ENCODE data around the gene SGPL1.

SGPL1 gene

GRCh38 chr10:70781461-70782051, 34.2 kb upstream of the SGPL1 start:
- Histone ChIP-seq H3K9me3 (ENCODE audit: control insufficient read depth, low read length) (no peaks in the 10 kb centered on the region), H3K27ac (ENCODE audit: insufficient read depth, low read length, poor library complexity, severe bottlenecking) (no peak overlapping the region), H3K27me3 (replicated peaks; ENCODE audit: control insufficient read depth, insufficient read depth, low read length, poor library complexity, severe bottlenecking) (no peaks in the 10 kb centered on the region), H3K36me3 (ENCODE audit: control insufficient read depth, insufficient read depth, low read length) (no peaks in the 10 kb centered on the region), H3K4me3 (ENCODE audit: insufficient read depth, low read depth, low read length, poor library complexity, severe bottlenecking) (no peak overlapping the region), H3K4me1 (ENCODE audit: control insufficient read depth, insufficient read depth, low read length, poor library complexity, severe bottlenecking) (no peaks in the 10 kb centered on the region)
- no peak for DNase-seq

- Histone ChIP-seq H3K27me3 (replicated peaks; ENCODE audit: control insufficient read depth, insufficient read depth, low read length, poor library complexity, severe bottlenecking) (no peaks in the 10 kb centered on the region), H3K4me1 (ENCODE audit: control insufficient read depth, insufficient read depth, low read length, poor library complexity, severe bottlenecking) (no peaks in the 10 kb centered on the region), H3K27ac (ENCODE audit: insufficient read depth, low read length, poor library complexity, severe bottlenecking) (no peak overlapping the region), H3K36me3 (ENCODE audit: control insufficient read depth, insufficient read depth, low read length) (no peaks in the 10 kb centered on the region), H3K4me3 (ENCODE audit: insufficient read depth, low read depth, low read length, poor library complexity, severe bottlenecking) (no peak overlapping the region), H3K9me3 (ENCODE audit: control insufficient read depth, low read length) (no peaks in the 10 kb centered on the region)
- DNase-seq = no peak
These were observed 33.5 kb upstream of the SGPL1 start for GRCh38 chr10:70782086-70782745.

GRCh38 chr10:70782746-70783680, 32.7 kb upstream of the SGPL1 start:
- no peak for DNase-seq
- H3K4me1 ChIP-seq (ENCODE audit: control insufficient read depth, insufficient read depth, low read length, poor library complexity, severe bottlenecking) = no peaks in the 10 kb centered on the region
- H3K27ac ChIP-seq (ENCODE audit: insufficient read depth, low read length, poor library complexity, severe bottlenecking) = no peak overlapping the region

GRCh38 chr10:70784016-70784415, 31.7 kb upstream of the SGPL1 start:
- H3K36me3 ChIP-seq (ENCODE audit: control insufficient read depth, insufficient read depth, low read length) = no peaks in the 10 kb centered on the region
- H3K4me1 ChIP-seq (ENCODE audit: control insufficient read depth, insufficient read depth, low read length, poor library complexity, severe bottlenecking) = no peaks in the 10 kb centered on the region
- no peak overlapping the region for H3K27ac ChIP-seq (ENCODE audit: insufficient read depth, low read length, poor library complexity, severe bottlenecking)
- DNase-seq = no peak
- H3K4me3 ChIP-seq (ENCODE audit: insufficient read depth, low read depth, low read length, poor library complexity, severe bottlenecking) = no peak overlapping the region
- no peaks in the 10 kb centered on the region for H3K27me3 ChIP-seq (replicated peaks; ENCODE audit: control insufficient read depth, insufficient read depth, low read length, poor library complexity, severe bottlenecking)
- no peaks in the 10 kb centered on the region for H3K9me3 ChIP-seq (ENCODE audit: control insufficient read depth, low read length)

More at GRCh38 chr10:70782746-70783680, 32.7 kb upstream of the SGPL1 start:
- Histone ChIP-seq H3K36me3 (ENCODE audit: control insufficient read depth, insufficient read depth, low read length) (no peaks in the 10 kb centered on the region), H3K9me3 (ENCODE audit: control insufficient read depth, low read length) (no peaks in the 10 kb centered on the region), H3K4me3 (ENCODE audit: insufficient read depth, low read depth, low read length, poor library complexity, severe bottlenecking) (no peak overlapping the region), H3K27me3 (replicated peaks; ENCODE audit: control insufficient read depth, insufficient read depth, low read length, poor library complexity, severe bottlenecking) (no peaks in the 10 kb centered on the region)

- H3K4me1 ChIP-seq (ENCODE audit: control insufficient read depth, insufficient read depth, low read length, poor library complexity, severe bottlenecking) = no peaks in the 10 kb centered on the region
- DNase-seq = no peak
- no peaks in the 10 kb centered on the region for H3K27me3 ChIP-seq (replicated peaks; ENCODE audit: control insufficient read depth, insufficient read depth, low read length, poor library complexity, severe bottlenecking)
These were observed 31.3 kb upstream of the SGPL1 start for GRCh38 chr10:70784471-70784870.

GRCh38 chr10:70785190-70785589, 30.6 kb upstream of the SGPL1 start, which contains the start of gene TBATA:
TSS of gene TBATA (minus strand) at chr10:70785377. CDS start at chr10:70783379, 1,998 bp downstream.
- Histone ChIP-seq H3K27ac (ENCODE audit: insufficient read depth, low read length, poor library complexity, severe bottlenecking) (no peak within 1 kb of the TSS), H3K36me3 (ENCODE audit: control insufficient read depth, insufficient read depth, low read length) (no peaks in the 10 kb centered on the region), H3K4me1 (ENCODE audit: control insufficient read depth, insufficient read depth, low read length, poor library complexity, severe bottlenecking) (no peaks in the 10 kb centered on the region), H3K27me3 (replicated peaks; ENCODE audit: control insufficient read depth, insufficient read depth, low read length, poor library complexity, severe bottlenecking) (no peaks in the 10 kb centered on the region), H3K4me3 (ENCODE audit: insufficient read depth, low read depth, low read length, poor library complexity, severe bottlenecking) (no peak within 1 kb of the TSS), H3K9me3 (ENCODE audit: control insufficient read depth, low read length) (no peaks in the 10 kb centered on the region)
- no peak for DNase-seq

More at GRCh38 chr10:70784471-70784870, 31.3 kb upstream of the SGPL1 start:
- H3K27ac ChIP-seq (ENCODE audit: insufficient read depth, low read length, poor library complexity, severe bottlenecking) = no peak overlapping the region
- H3K9me3 ChIP-seq (ENCODE audit: control insufficient read depth, low read length) = no peaks in the 10 kb centered on the region
- no peak overlapping the region for H3K4me3 ChIP-seq (ENCODE audit: insufficient read depth, low read depth, low read length, poor library complexity, severe bottlenecking)
- no peaks in the 10 kb centered on the region for H3K36me3 ChIP-seq (ENCODE audit: control insufficient read depth, insufficient read depth, low read length)

- no peak for DNase-seq
- Histone ChIP-seq H3K9me3 (ENCODE audit: control insufficient read depth, low read length) (no peaks in the 10 kb centered on the region), H3K4me3 (ENCODE audit: insufficient read depth, low read depth, low read length, poor library complexity, severe bottlenecking) (no peak overlapping the region), H3K27me3 (replicated peaks; ENCODE audit: control insufficient read depth, insufficient read depth, low read length, poor library complexity, severe bottlenecking) (no peaks in the 10 kb centered on the region), H3K27ac (ENCODE audit: insufficient read depth, low read length, poor library complexity, severe bottlenecking) (no peak overlapping the region), H3K4me1 (ENCODE audit: control insufficient read depth, insufficient read depth, low read length, poor library complexity, severe bottlenecking) (no peaks in the 10 kb centered on the region), H3K36me3 (ENCODE audit: control insufficient read depth, insufficient read depth, low read length) (no peaks in the 10 kb centered on the region)
These were observed 28.8 kb upstream of the SGPL1 start for GRCh38 chr10:70786799-70787415.

- no peak for DNase-seq
- no peak overlapping the region for H3K27ac ChIP-seq (ENCODE audit: insufficient read depth, low read length, poor library complexity, severe bottlenecking)
- H3K27me3 ChIP-seq (replicated peaks; ENCODE audit: control insufficient read depth, insufficient read depth, low read length, poor library complexity, severe bottlenecking) = no peaks in the 10 kb centered on the region
- no peak overlapping the region for H3K4me3 ChIP-seq (ENCODE audit: insufficient read depth, low read depth, low read length, poor library complexity, severe bottlenecking)
- no peaks in the 10 kb centered on the region for H3K36me3 ChIP-seq (ENCODE audit: control insufficient read depth, insufficient read depth, low read length)
- H3K9me3 ChIP-seq (ENCODE audit: control insufficient read depth, low read length) = no peaks in the 10 kb centered on the region
- no peaks in the 10 kb centered on the region for H3K4me1 ChIP-seq (ENCODE audit: control insufficient read depth, insufficient read depth, low read length, poor library complexity, severe bottlenecking)
These were observed 24.2 kb upstream of the SGPL1 start for GRCh38 chr10:70791386-70792039.

- no peak for DNase-seq
- H3K27me3 ChIP-seq (replicated peaks; ENCODE audit: control insufficient read depth, insufficient read depth, low read length, poor library complexity, severe bottlenecking) = no peaks in the 10 kb centered on the region
These were observed 20.1 kb upstream of the SGPL1 start for GRCh38 chr10:70795613-70796012.

More at GRCh38 chr10:70795613-70796012, 20.1 kb upstream of the SGPL1 start:
- H3K27ac ChIP-seq (ENCODE audit: insufficient read depth, low read length, poor library complexity, severe bottlenecking) = no peak overlapping the region
- no peaks in the 10 kb centered on the region for H3K36me3 ChIP-seq (ENCODE audit: control insufficient read depth, insufficient read depth, low read length)
- no peaks in the 10 kb centered on the region for H3K4me1 ChIP-seq (ENCODE audit: control insufficient read depth, insufficient read depth, low read length, poor library complexity, severe bottlenecking)
- H3K9me3 ChIP-seq (ENCODE audit: control insufficient read depth, low read length) = no peaks in the 10 kb centered on the region
- H3K4me3 ChIP-seq (ENCODE audit: insufficient read depth, low read depth, low read length, poor library complexity, severe bottlenecking) = no peak overlapping the region

Measured in effector memory CD4-positive, alpha-beta T cell (primary cell).